Fibroblast of lung (primary cell): Measurements from ENCODE around the gene MORN3. TPM values are rescaled to one million over a fixed set of nuclear protein-coding genes. Genes with fewer than 3 reads are reported as not detected.
"Not testable (repeated sequence)": the region's sequence is repeated elsewhere in the genome, so short reads cannot be mapped to it uniquely, and the experiment has no call there.

Source experiments
- DNase-seq, 2 donors: peaks; one replicate each; pipeline versions ENCODE4 v3.0.0 to v3.0.0-alpha.2; 2010; ENCODE audit warnings: low read depth in 2 of 2
- H2AFZ ChIP-seq: 2 replicates; pipeline ENCODE4 v1.5.1; 2012; ENCODE audit warnings: low read length, control low read depth, inconsistent platforms
- H3K27ac ChIP-seq: 2 replicates; pipeline ENCODE4 v1.5.1; 2011; ENCODE audit warnings: low read length, control low read depth; ENCODE audit not compliant: insufficient read depth
- H3K27me3 ChIP-seq: 2 replicates; pipeline ENCODE4 v1.5.1; 2011; ENCODE audit warnings: mild to moderate bottlenecking, low read length; ENCODE audit not compliant: control insufficient read depth, insufficient read depth
- H3K36me3 ChIP-seq: 2 replicates; pipeline ENCODE4 v1.5.1; 2011; ENCODE audit warnings: low read length; ENCODE audit not compliant: control insufficient read depth, insufficient read depth
- H3K4me1 ChIP-seq: 2 replicates; pipeline ENCODE4 v1.5.1; 2011; ENCODE audit warnings: low read length; ENCODE audit not compliant: control insufficient read depth, insufficient read depth; ENCODE audit errors: extremely low read depth
- H3K4me2 ChIP-seq: 2 replicates; pipeline ENCODE4 v1.5.1; 2011; ENCODE audit warnings: low read length, control low read depth; ENCODE audit not compliant: insufficient read depth; ENCODE audit errors: extremely low read depth
- H3K4me3 ChIP-seq, 4 experiments: fragments of 200-600 bp in 1 of 4; sonication (generic) in 1 of 4; replicated peaks in 1 of 4; 2 replicates each; pipeline ENCODE4 v1.5.1; 2011 to 2016; ENCODE audit warnings: low read length in 4 of 4, low read depth in 3 of 4, mild to moderate bottlenecking in 3 of 4, control low read depth in 2 of 4, inconsistent platforms in 1 of 4, mixed read lengths in 1 of 4; ENCODE audit not compliant: insufficient read depth in 1 of 4; ENCODE audit errors: control extremely low read depth in 1 of 4
- H3K79me2 ChIP-seq: 2 replicates; pipeline ENCODE4 v1.5.1; 2012; ENCODE audit warnings: mild to moderate bottlenecking, low read length, inconsistent platforms; ENCODE audit not compliant: control insufficient read depth, insufficient read depth
- H3K9ac ChIP-seq: 2 replicates; pipeline ENCODE4 v1.5.1; 2011; ENCODE audit warnings: mild to moderate bottlenecking, low read length, control low read depth; ENCODE audit not compliant: insufficient read depth
- H3K9me3 ChIP-seq: 2 replicates; pipeline ENCODE4 v1.5.1; 2012; ENCODE audit warnings: low read depth, low read length; ENCODE audit not compliant: control insufficient read depth, insufficient read depth
- H4K20me1 ChIP-seq: 2 replicates; pipeline ENCODE4 v1.5.1; 2011; ENCODE audit warnings: low read length; ENCODE audit not compliant: control insufficient read depth, insufficient read depth; ENCODE audit errors: extremely low read depth
- EZH2 ChIP-seq: IDR thresholded peaks from 2 replicates; pipeline ENCODE4 v1.5.1; 2012; ENCODE audit warnings: low read length, control low read depth, mild to moderate bottlenecking; ENCODE audit errors: missing control alignments
- polyA plus RNA-seq, 2 donors: library from polyadenylated mRNA; depleted of rRNA in 1 of 2; stranded (reverse) in 1 of 2; unstranded in 1 of 2; fragments of >200 nt; gene quantifications; 2 replicates each; pipeline ENCODE4 v1.2.1, GENCODE V29; 2011 to 2012; ENCODE audit warnings: missing spikeins in 1 of 2
- total RNA-seq: library from RNA; depleted of rRNA; stranded (reverse); fragments of >200 nt; gene quantifications from 2 replicates; pipeline ENCODE4 v1.2.1, GENCODE V29; 2014
- TF ChIP-seq, protein P1 (sequence below), 2 donors: IDR thresholded peaks in 1 of 2; conservative IDR thresholded peaks in 1 of 2; 1 replicate in 1 of 2; 2 replicates in 1 of 2; pipeline ENCODE4 v1.5.1; 2011 to 2012; ENCODE audit warnings: low read length in 2 of 2, control low read depth in 1 of 2, inconsistent platforms in 1 of 2, low read depth in 1 of 2, mild to moderate bottlenecking in 1 of 2

Gene MORN3
- total and polyA plus RNA-seq, 2 donors (not counting 1 experiment from before 2014, with no cell fraction given): 0.61 to 0.83 TPM

DNA sequence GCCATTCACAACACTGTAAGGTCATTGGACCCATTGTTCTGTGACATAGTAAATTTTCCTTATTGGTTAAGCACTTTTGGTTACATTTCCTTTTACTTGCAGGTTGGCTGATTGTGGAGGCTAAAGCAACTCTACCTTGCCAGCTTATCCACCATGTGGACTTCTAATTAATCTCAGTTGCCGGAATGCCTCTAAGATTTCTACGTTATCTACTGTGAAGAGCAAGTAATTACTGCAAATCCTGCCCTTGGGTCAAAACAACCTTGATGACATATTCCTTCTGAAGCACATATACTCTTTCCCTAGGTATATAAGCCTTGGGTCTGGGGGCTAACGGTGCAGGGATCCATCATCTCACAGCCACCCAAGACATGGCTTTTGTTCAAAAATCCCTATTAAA, 19.5 kb upstream of the MORN3 start:
- Histone ChIP-seq H3K79me2 (no peaks in the 10 kb centered on the region), H3K4me1 (no peaks in the 10 kb centered on the region), H2AFZ (no peak overlapping the region), H3K4me2 (no peak overlapping the region), H3K36me3 (no peaks in the 10 kb centered on the region), H3K27me3 (no peaks in the 10 kb centered on the region), H3K9me3 (no peaks in the 10 kb centered on the region), H4K20me1 (no peaks in the 10 kb centered on the region), H3K27ac (no peak overlapping the region), H3K4me3 (no peak overlapping the region), H3K9ac (no peak overlapping the region)
- TF ChIP-seq EZH2: no peak
- TF ChIP-seq, protein P1, sequence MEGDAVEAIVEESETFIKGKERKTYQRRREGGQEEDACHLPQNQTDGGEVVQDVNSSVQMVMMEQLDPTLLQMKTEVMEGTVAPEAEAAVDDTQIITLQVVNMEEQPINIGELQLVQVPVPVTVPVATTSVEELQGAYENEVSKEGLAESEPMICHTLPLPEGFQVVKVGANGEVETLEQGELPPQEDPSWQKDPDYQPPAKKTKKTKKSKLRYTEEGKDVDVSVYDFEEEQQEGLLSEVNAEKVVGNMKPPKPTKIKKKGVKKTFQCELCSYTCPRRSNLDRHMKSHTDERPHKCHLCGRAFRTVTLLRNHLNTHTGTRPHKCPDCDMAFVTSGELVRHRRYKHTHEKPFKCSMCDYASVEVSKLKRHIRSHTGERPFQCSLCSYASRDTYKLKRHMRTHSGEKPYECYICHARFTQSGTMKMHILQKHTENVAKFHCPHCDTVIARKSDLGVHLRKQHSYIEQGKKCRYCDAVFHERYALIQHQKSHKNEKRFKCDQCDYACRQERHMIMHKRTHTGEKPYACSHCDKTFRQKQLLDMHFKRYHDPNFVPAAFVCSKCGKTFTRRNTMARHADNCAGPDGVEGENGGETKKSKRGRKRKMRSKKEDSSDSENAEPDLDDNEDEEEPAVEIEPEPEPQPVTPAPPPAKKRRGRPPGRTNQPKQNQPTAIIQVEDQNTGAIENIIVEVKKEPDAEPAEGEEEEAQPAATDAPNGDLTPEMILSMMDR (conservative IDR thresholded peaks at IDR 0.05 in 1 of 2, IDR thresholded peaks at IDR 0.05 in 1 of 2; ENCODE audit: low read depth in 1 of 2, low read length in 2 of 2): no peak
- no peak for DNase-seq

DNA sequence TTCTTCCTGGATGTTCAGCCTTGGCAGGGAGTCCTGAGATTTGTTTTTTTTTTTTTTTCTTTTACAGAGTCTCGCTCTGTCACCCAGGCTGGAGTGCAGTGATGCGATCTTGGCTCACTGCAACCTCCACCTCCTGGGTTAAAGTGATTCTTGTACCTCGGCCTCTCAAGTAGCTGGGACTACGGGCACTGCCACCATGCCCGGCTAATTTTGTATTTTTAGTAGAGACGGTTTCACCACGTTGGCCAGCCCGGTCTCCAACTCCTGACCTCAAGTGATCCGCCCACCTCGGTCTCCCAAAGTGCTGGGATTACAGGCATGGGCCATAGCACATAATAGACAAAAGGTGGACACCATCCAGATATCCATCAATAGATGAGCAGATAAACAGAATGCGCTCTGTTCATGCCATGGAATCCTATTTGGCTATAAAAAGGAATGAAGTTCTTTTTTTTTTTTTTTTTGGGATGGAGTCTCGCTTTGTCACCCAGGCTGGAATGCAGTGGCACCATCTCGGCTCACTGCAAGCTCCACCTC, 10.3 kb upstream of the MORN3 start:
- H3K9me3 ChIP-seq, H3K4me1 ChIP-seq, H2AFZ ChIP-seq, H3K4me3 ChIP-seq, H3K79me2 ChIP-seq, DNase-seq, H3K36me3 ChIP-seq, H3K9ac ChIP-seq, H4K20me1 ChIP-seq, H3K27me3 ChIP-seq, H3K27ac ChIP-seq, H3K4me2 ChIP-seq: not testable (repeated sequence)

DNA sequence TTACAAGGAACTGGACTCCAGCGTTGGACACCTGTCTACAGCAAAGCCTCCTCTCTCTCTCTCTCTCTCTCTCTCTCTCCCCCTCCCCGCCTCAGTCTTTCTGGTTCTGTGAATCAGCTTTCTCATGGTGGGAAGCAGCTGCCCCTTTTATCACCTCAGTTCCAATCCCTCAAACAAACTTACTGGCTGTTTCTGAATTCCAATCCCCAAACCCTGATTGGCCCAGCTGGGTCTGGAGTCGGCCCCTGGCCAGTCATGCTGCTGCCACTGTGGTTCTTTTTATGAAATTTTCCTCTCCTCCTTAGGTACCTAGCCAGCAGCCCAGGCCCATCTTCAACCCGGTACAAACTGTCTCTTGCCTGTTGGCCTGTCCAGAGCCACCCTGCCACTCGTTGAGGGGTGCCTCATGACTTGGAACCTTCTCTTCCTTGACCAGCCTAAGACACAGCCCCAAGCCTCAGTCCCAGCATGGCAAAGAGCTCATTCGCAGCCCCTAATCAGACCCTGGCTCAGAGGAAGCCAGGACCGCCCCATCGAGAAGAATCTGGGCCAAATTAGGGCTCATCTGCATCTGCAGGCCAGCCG, 9.4 kb upstream of the MORN3 start:
- Histone ChIP-seq H3K4me2 (no peak overlapping the region), H3K27me3 (no peaks in the 10 kb centered on the region), H3K79me2 (no peaks in the 10 kb centered on the region), H3K4me3 (no peak overlapping the region), H3K9ac (no peak overlapping the region), H4K20me1 (no peaks in the 10 kb centered on the region), H3K36me3 (no peaks in the 10 kb centered on the region), H2AFZ (no peak overlapping the region), H3K27ac (no peak overlapping the region), H3K4me1 (no peaks in the 10 kb centered on the region), H3K9me3 (no peaks in the 10 kb centered on the region)
- TF ChIP-seq EZH2: no peak
- TF ChIP-seq, protein P1 (conservative IDR thresholded peaks at IDR 0.05 in 1 of 2, IDR thresholded peaks at IDR 0.05 in 1 of 2; ENCODE audit: low read depth in 1 of 2, low read length in 2 of 2): no peak
- DNase-seq: no peak
